ENCODE measurements around the gene CRADD. TPM values are rescaled to one million over a fixed set of nuclear protein-coding genes. Genes with fewer than 3 reads are reported as not detected.

The CRADD gene
- total and polyA plus RNA-seq, 2 of the 4 experiments (the other 2 are of a cell fraction) = 11.1 to 14.0 TPM

DNA sequence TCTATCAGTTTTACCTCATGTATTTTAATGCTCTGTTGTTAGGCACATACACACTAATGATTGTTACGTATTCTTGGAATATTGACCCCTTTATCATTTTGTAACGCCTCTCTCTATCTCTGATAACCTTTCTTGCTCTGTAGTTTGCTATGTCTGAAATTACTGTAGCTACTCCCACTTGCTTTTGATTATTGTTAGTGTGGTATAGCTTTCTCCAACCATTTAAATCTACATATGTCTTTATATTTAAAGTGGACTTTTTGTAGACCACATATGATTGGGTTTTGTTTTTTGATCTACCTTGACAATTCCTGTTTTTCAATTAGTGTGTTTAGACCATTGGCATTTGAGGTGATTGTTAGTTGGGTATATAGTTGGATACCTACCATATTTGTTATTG, 43.4 kb downstream of the CRADD start:
- Histone ChIP-seq H3K9ac (ENCODE audit: low read depth, low read length) (no peak overlapping the region), H2AFZ (replicated peaks; ENCODE audit: low read length, poor library complexity) (no peak overlapping the region), H3K14ac (replicated peaks; ENCODE audit: low read depth, low read length) (no peak overlapping the region), H3K9me1 (ENCODE audit: insufficient read depth, low read length) (no peaks in the 10 kb centered on the region), H3K36me3 (ENCODE audit: control insufficient read depth, insufficient read depth, low read length) (no peaks in the 10 kb centered on the region), H4K20me1 (ENCODE audit: insufficient read depth, low read length) (no peaks in the 10 kb centered on the region), H3K4me1 (ENCODE audit: control insufficient read depth, insufficient read depth, low read length) (no peaks in the 10 kb centered on the region), H3K27me3 (ENCODE audit: control insufficient read depth, insufficient read depth, low read length) (no peaks in the 10 kb centered on the region), H3K9me3 (ENCODE audit: control insufficient read depth, insufficient read depth, low read length) (no peaks in the 10 kb centered on the region), H2BK15ac (ENCODE audit: low read depth, low read length) (no peak overlapping the region), H3K4me3 (ENCODE audit: insufficient read depth, low read depth, low read length) (no peak overlapping the region), H3K79me1 (ENCODE audit: low read depth in 1 of 2, low read length in 2 of 2) (peaks cover 0 to 7% of the 10 kb centered on the region in 2 experiments; a peak in 1 of 4 replicates), H3K4ac (ENCODE audit: low read depth, low read length) (no peak overlapping the region), H2AK5ac (ENCODE audit: low read depth, low read length) (no peak overlapping the region), H3K56ac (ENCODE audit: extremely low read depth, insufficient read depth, low read length) (no peak overlapping the region), H2AK9ac (replicated peaks; ENCODE audit: low read depth, low read length, poor library complexity) (no peak overlapping the region), H3K18ac (ENCODE audit: low read depth, low read length) (no peak overlapping the region), H4K8ac (ENCODE audit: low read depth in 2 of 2, low read length in 2 of 2) (no peak overlapping the region), H3K23ac (ENCODE audit: low read depth, low read length) (no peak overlapping the region), H4K91ac (ENCODE audit: insufficient read depth, low read depth, low read length) (no peak overlapping the region), H3K27ac (ENCODE audit: insufficient read depth, low read length) (no peak overlapping the region), H4K5ac (ENCODE audit: low read depth, low read length) (no peak overlapping the region), H2BK5ac (ENCODE audit: low read depth, low read length, poor library complexity, severe bottlenecking) (no peak overlapping the region), H2BK20ac (ENCODE audit: low read depth, low read length) (no peak overlapping the region), H2BK120ac (ENCODE audit: low read depth, low read length) (no peak overlapping the region), H3K4me2 (ENCODE audit: low read depth, low read length) (no peak overlapping the region)
- in situ Hi-C loops (cut with MboI; ENCODE audit: low sequenced_read_pairs) (no loop called here), intact Hi-C loops (cut with micrococcal nuclease) (no loop called here), dilution Hi-C loops (cut with HindIII; ENCODE audit: low sequenced_read_pairs, unreplicated experiment) (no loop called here)
- DNase-seq = no peak
- ATAC-seq (ENCODE audit: low read depth) = no peak
- ChIA-PET POLR2A (ENCODE audit: unreplicated experiment) (no interaction called here), CTCF (no interaction called here)
- WGBS, 2 experiments (ENCODE audit: extremely low coverage in 2 of 2, insufficient read length in 1 of 2) = no CpG with 5 or more reads among the region's 2 CpGs
- TF ChIP-seq MAZ (IDR thresholded peaks at IDR 0.05; ENCODE audit: borderline replicate concordance, low read depth, low read length) (no peak), RCOR1 (IDR thresholded peaks at IDR 0.05; ENCODE audit: insufficient replicate concordance, low read length) (no peak), CEBPB (IDR thresholded peaks at IDR 0.05; ENCODE audit: low read depth, low read length) (no peak), POLR2A (IDR thresholded peaks at IDR 0.05; ENCODE audit: low read depth, low read length) (no peak), BHLHE40 (IDR thresholded peaks at IDR 0.05; ENCODE audit: low read depth, low read length) (no peak), RFX5 (IDR thresholded peaks at IDR 0.05; ENCODE audit: low read depth, low read length) (no peak), NFE2L2 (IDR thresholded peaks at IDR 0.05; ENCODE audit: low read depth, low read length) (no peak), RAD21 (IDR thresholded peaks at IDR 0.05; ENCODE audit: low read length) (no peak)
- TF ChIP-seq, protein P1, sequence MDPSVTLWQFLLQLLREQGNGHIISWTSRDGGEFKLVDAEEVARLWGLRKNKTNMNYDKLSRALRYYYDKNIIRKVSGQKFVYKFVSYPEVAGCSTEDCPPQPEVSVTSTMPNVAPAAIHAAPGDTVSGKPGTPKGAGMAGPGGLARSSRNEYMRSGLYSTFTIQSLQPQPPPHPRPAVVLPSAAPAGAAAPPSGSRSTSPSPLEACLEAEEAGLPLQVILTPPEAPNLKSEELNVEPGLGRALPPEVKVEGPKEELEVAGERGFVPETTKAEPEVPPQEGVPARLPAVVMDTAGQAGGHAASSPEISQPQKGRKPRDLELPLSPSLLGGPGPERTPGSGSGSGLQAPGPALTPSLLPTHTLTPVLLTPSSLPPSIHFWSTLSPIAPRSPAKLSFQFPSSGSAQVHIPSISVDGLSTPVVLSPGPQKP (IDR thresholded peaks at IDR 0.05; ENCODE audit: borderline replicate concordance, low read depth, low read length) = no peak
- TF ChIP-seq, protein P2, sequence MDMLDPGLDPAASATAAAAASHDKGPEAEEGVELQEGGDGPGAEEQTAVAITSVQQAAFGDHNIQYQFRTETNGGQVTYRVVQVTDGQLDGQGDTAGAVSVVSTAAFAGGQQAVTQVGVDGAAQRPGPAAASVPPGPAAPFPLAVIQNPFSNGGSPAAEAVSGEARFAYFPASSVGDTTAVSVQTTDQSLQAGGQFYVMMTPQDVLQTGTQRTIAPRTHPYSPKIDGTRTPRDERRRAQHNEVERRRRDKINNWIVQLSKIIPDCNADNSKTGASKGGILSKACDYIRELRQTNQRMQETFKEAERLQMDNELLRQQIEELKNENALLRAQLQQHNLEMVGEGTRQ (IDR thresholded peaks at IDR 0.05; ENCODE audit: low read depth, low read length) = no peak
- no TSS peak for BruUV-seq (replicated peaks)

Measured in IMR-90 (cell line).